IPS-15b (cell line): ENCODE results near the gene ARHGEF17.

ENCODE experiments used
- H3K27me3 ChIP-seq: one replicate; pipeline ENCODE4 v1.6.1; 2013; ENCODE audit warnings: low read length; ENCODE audit not compliant: control insufficient read depth, insufficient read depth
- H3K36me3 ChIP-seq: one replicate; pipeline ENCODE4 v1.6.1; 2013; ENCODE audit warnings: low read length; ENCODE audit not compliant: control insufficient read depth, insufficient read depth
- H3K4me1 ChIP-seq: one replicate; pipeline ENCODE4 v1.6.1; 2013; ENCODE audit warnings: mild to moderate bottlenecking, low read length; ENCODE audit not compliant: control insufficient read depth, insufficient read depth
- H3K4me3 ChIP-seq: one replicate; pipeline ENCODE4 v1.5.1; 2013; ENCODE audit warnings: low read depth, low read length
- H3K9ac ChIP-seq: one replicate; pipeline ENCODE4 v1.6.1; 2013; ENCODE audit warnings: low read depth, mild to moderate bottlenecking, low read length
- H3K9me3 ChIP-seq: one replicate; pipeline ENCODE4 v1.6.1; 2013; ENCODE audit warnings: mild to moderate bottlenecking, low read length; ENCODE audit not compliant: control insufficient read depth, insufficient read depth

The ARHGEF17 gene

GRCh38 chr11:73310661-73311393 is 2.8 kb downstream of the ARHGEF17 start:
- H3K4me3 ChIP-seq = no peak overlapping the region
- peaks cover 34% of the 10 kb centered on the region for H3K27me3 ChIP-seq
- no peaks in the 10 kb centered on the region for H3K36me3 ChIP-seq
- H3K9ac ChIP-seq = no peak overlapping the region
- H3K4me1 ChIP-seq = no peaks in the 10 kb centered on the region
- no peaks in the 10 kb centered on the region for H3K9me3 ChIP-seq

- no peaks in the 10 kb centered on the region for H3K4me1 ChIP-seq
- no peak overlapping the region for H3K9ac ChIP-seq
- no peaks in the 10 kb centered on the region for H3K9me3 ChIP-seq
- peaks cover 28% of the 10 kb centered on the region for H3K27me3 ChIP-seq
- no peaks in the 10 kb centered on the region for H3K36me3 ChIP-seq
- H3K4me3 ChIP-seq = no peak overlapping the region
Measured at GRCh38 chr11:73311394-73311869, 3.4 kb downstream of the ARHGEF17 start.

GRCh38 chr11:73312036-73312435 is 4.0 kb downstream of the ARHGEF17 start:
- Histone ChIP-seq H3K4me1 (no peaks in the 10 kb centered on the region), H3K9ac (no peak overlapping the region), H3K36me3 (no peaks in the 10 kb centered on the region), H3K27me3 (peaks cover 25% of the 10 kb centered on the region), H3K9me3 (no peaks in the 10 kb centered on the region), H3K4me3 (no peak overlapping the region)

- Histone ChIP-seq H3K4me3 (no peak overlapping the region), H3K27me3 (peaks cover 25% of the 10 kb centered on the region), H3K36me3 (no peaks in the 10 kb centered on the region), H3K9me3 (no peaks in the 10 kb centered on the region), H3K4me1 (no peaks in the 10 kb centered on the region), H3K9ac (no peak overlapping the region)
Measured at GRCh38 chr11:73312851-73313327, 4.8 kb downstream of the ARHGEF17 start.

- H3K27me3 ChIP-seq = peaks cover 25% of the 10 kb centered on the region
- H3K36me3 ChIP-seq = no peaks in the 10 kb centered on the region
- H3K9ac ChIP-seq = no peak overlapping the region
- H3K4me3 ChIP-seq = no peak overlapping the region
- H3K4me1 ChIP-seq = no peaks in the 10 kb centered on the region
- no peaks in the 10 kb centered on the region for H3K9me3 ChIP-seq
Measured at GRCh38 chr11:73313652-73314051, 5.6 kb downstream of the ARHGEF17 start.

GRCh38 chr11:73314117-73314961 is 6.3 kb downstream of the ARHGEF17 start:
- Histone ChIP-seq H3K9ac (no peak overlapping the region), H3K9me3 (no peaks in the 10 kb centered on the region), H3K36me3 (no peaks in the 10 kb centered on the region), H3K27me3 (peaks cover 24% of the 10 kb centered on the region), H3K4me3 (no peak overlapping the region), H3K4me1 (no peaks in the 10 kb centered on the region)

- Histone ChIP-seq H3K36me3 (no peaks in the 10 kb centered on the region), H3K9me3 (no peaks in the 10 kb centered on the region), H3K9ac (no peak overlapping the region), H3K4me1 (no peaks in the 10 kb centered on the region), H3K27me3 (peaks cover 15% of the 10 kb centered on the region), H3K4me3 (no peak overlapping the region)
Measured at GRCh38 chr11:73315293-73316020, 7.4 kb downstream of the ARHGEF17 start.

GRCh38 chr11:73316422-73316821 is 8.3 kb downstream of the ARHGEF17 start:
- Histone ChIP-seq H3K9ac (no peak overlapping the region), H3K27me3 (peaks cover 11% of the 10 kb centered on the region), H3K4me1 (no peaks in the 10 kb centered on the region), H3K4me3 (no peak overlapping the region), H3K36me3 (no peaks in the 10 kb centered on the region), H3K9me3 (no peaks in the 10 kb centered on the region)

- Histone ChIP-seq H3K9me3 (no peaks in the 10 kb centered on the region), H3K4me1 (peaks cover 2% of the 10 kb centered on the region), H3K27me3 (peaks cover 3% of the 10 kb centered on the region), H3K4me3 (no peak overlapping the region), H3K9ac (no peak overlapping the region), H3K36me3 (no peaks in the 10 kb centered on the region)
Measured at GRCh38 chr11:73317373-73317772, 9.3 kb downstream of the ARHGEF17 start.

GRCh38 chr11:73317803-73318202 is 9.7 kb downstream of the ARHGEF17 start:
- H3K9ac ChIP-seq = no peak overlapping the region
- peaks cover 5% of the 10 kb centered on the region for H3K27me3 ChIP-seq
- peaks cover 5% of the 10 kb centered on the region for H3K4me1 ChIP-seq
- no peaks in the 10 kb centered on the region for H3K9me3 ChIP-seq
- H3K4me3 ChIP-seq = no peak overlapping the region
- no peaks in the 10 kb centered on the region for H3K36me3 ChIP-seq

GRCh38 chr11:73318501-73319011 is 10.5 kb downstream of the ARHGEF17 start:
- H3K4me1 ChIP-seq = peaks cover 9% of the 10 kb centered on the region
- no peaks in the 10 kb centered on the region for H3K36me3 ChIP-seq
- no peak overlapping the region for H3K4me3 ChIP-seq

More at GRCh38 chr11:73318501-73319011, 10.5 kb downstream of the ARHGEF17 start:
- peaks cover 7% of the 10 kb centered on the region for H3K27me3 ChIP-seq
- H3K9ac ChIP-seq = no peak overlapping the region
- no peaks in the 10 kb centered on the region for H3K9me3 ChIP-seq
